Stomach (tissue), 9 donors: Measurements from ENCODE around the gene PLPPR4. TPM values are rescaled to one million over a fixed set of nuclear protein-coding genes. Genes with fewer than 3 reads are reported as not detected.

Experiments
- DNase-seq, 2 donors: peaks; one replicate each; pipeline versions ENCODE4 v3.0.0 to v3.0.0-alpha.2; 2013 to 2019
- H3K27ac ChIP-seq, 5 donors: fragments of 200-600 bp in 4 of 5; sonication (generic) in 4 of 5; one replicate each; pipeline ENCODE4 v1.5.1; 2013 to 2019; ENCODE audit warnings: mild to moderate bottlenecking in 1 of 5, moderate library complexity in 1 of 5
- H3K27me3 ChIP-seq, 3 donors: fragments of 200-600 bp; sonication (generic); one replicate each; pipeline ENCODE4 v1.5.1; 2017 to 2019; ENCODE audit warnings: mixed run types in 1 of 3
- H3K36me3 ChIP-seq, 4 donors: fragments of 200-600 bp; sonication (generic); 1 replicate in 3 of 4; 2 replicates in 1 of 4; pipeline ENCODE4 v1.5.1; 2016 to 2019
- H3K4me1 ChIP-seq, 4 donors: fragments of 200-600 bp; sonication (generic); one replicate each; pipeline ENCODE4 v1.5.1; 2016 to 2019
- H3K4me3 ChIP-seq, 4 donors: fragments of 200-600 bp; sonication (generic) in 3 of 4; one replicate each; pipeline ENCODE4 v1.5.1; 2016 to 2019; ENCODE audit warnings: mild to moderate bottlenecking in 1 of 4
- H3K9me3 ChIP-seq, 4 donors: fragments of 200-600 bp; sonication (generic); one replicate each; pipeline ENCODE4 v1.5.1; 2016 to 2019
- CTCF ChIP-seq, 7 experiments: fragments of 450-650 bp in 4 of 7; fragments of 200-600 bp in 3 of 7; sonication (generic) in 3 of 7; IDR thresholded peaks; one replicate each; pipeline ENCODE4 v1.5.1; 2016 to 2019; ENCODE audit warnings: antibody characterized with exemption in 7 of 7, control low read depth in 2 of 7, mild to moderate bottlenecking in 1 of 7
- EP300 ChIP-seq: sonication (generic); formaldehyde crosslinking; IDR thresholded peaks from one replicate; pipeline ENCODE4 v1.6.1; 2017; ENCODE audit warnings: antibody characterized with exemption
- POLR2A ChIP-seq, 4 donors: fragments of 450-650 bp; IDR thresholded peaks; one replicate each; pipeline ENCODE4 v1.6.1; 2016; ENCODE audit warnings: antibody characterized with exemption in 4 of 4, control low read depth in 2 of 4, mild to moderate bottlenecking in 1 of 4, moderate library complexity in 1 of 4
- POLR2AphosphoS5 ChIP-seq, 3 donors: sonication (generic); formaldehyde crosslinking; IDR thresholded peaks; one replicate each; pipeline ENCODE4 v1.6.1; 2016; ENCODE audit warnings: antibody characterized with exemption in 3 of 3
- WGBS, 5 donors: extraction: QIAGEN DNeasy Blood & Tissue Kit in 3 of 5; methylation state at CpG; one replicate each; pipeline versions ENCODE4 v1.1.5 to v1.1.7; 2013 to 2018; 5-methylcytosine and 5-hydroxymethylcytosine counted together
- intact Hi-C: fragments of 100-400 bp; cut with DNase I; formaldehyde crosslinking; loops from one replicate; pipeline ENCODE4 v1.15.1; 2023; ENCODE audit warnings: low total_unique reads
- polyA plus RNA-seq, 3 donors: library from polyadenylated mRNA; stranded (reverse); fragments of 200-250 nt; gene quantifications; one replicate each; pipeline ENCODE4 v1.2.3, GENCODE V29; 2013
- total RNA-seq, 5 donors: library from RNA; depleted of rRNA; stranded (reverse); fragments of >200 nt; gene quantifications; one replicate each; pipeline versions ENCODE4 v1.1.0 to v1.2.3, GENCODE V29; 2014 to 2016
- donor health status: healthy with polysubstance abuse.
- donor health status: Bipolar disorder and iron deficiency.
- donor health status: healthy.

Gene PLPPR4
- total and polyA plus RNA-seq, 8 donors = 0.33 to 3.1 (median 0.58) TPM; not detected in 5

GRCh38 chr1:99268021-99268420 lies 3.7 kb downstream of the PLPPR4 start:
- DNase-seq = no peak
- TF ChIP-seq EP300 (no peak), POLR2AphosphoS5 (IDR thresholded peaks at IDR 0.05) (no peak), CTCF (IDR thresholded peaks at IDR 0.05) (no peak), POLR2A (IDR thresholded peaks at IDR 0.05) (no peak)
- Histone ChIP-seq H3K27ac (no peak overlapping the region), H3K36me3 (no peaks in the 10 kb centered on the region), H3K4me3 (no peak overlapping the region), H3K9me3 (no peaks in the 10 kb centered on the region), H3K4me1 (peaks cover 0 to 14% (median 10%) of the 10 kb centered on the region in 4 donors), H3K27me3 (peaks cover 0 to 27% (median 10%) of the 10 kb centered on the region in 3 donors)
- intact Hi-C loops = no loop called here
- WGBS, 5 donors = 79 to 97% (median 94%) methylated on average over 1 of the region's 1 CpG

- intact Hi-C loops = no loop called here
- TF ChIP-seq CTCF (IDR thresholded peaks at IDR 0.05) (no peak), POLR2A (IDR thresholded peaks at IDR 0.05) (no peak), POLR2AphosphoS5 (IDR thresholded peaks at IDR 0.05) (no peak), EP300 (no peak)
- Histone ChIP-seq H3K9me3 (no peaks in the 10 kb centered on the region), H3K4me1 (peaks cover 0 to 7% (median 5%) of the 10 kb centered on the region in 4 donors), H3K27me3 (peaks cover 0 to 14% (median 6%) of the 10 kb centered on the region in 3 donors), H3K36me3 (no peaks in the 10 kb centered on the region), H3K4me3 (no peak overlapping the region), H3K27ac (no peak overlapping the region)
- no peak for DNase-seq
Observed at GRCh38 chr1:99269321-99269720, 5.0 kb downstream of the PLPPR4 start.

- 77 to 88% (median 81%) methylated on average over 1 of the region's 1 CpG for WGBS, 5 donors
- H3K27me3 ChIP-seq = peaks cover 0 to under 1% (median 0%) of the 10 kb centered on the region in 3 donors
- DNase-seq = no peak
- H3K4me1 ChIP-seq = no peaks in the 10 kb centered on the region
- H3K36me3 ChIP-seq = no peaks in the 10 kb centered on the region
- H3K27ac ChIP-seq = no peak overlapping the region
- H3K4me3 ChIP-seq = no peak overlapping the region
- no peaks in the 10 kb centered on the region for H3K9me3 ChIP-seq
- intact Hi-C loops = no loop called here
- TF ChIP-seq CTCF (IDR thresholded peaks at IDR 0.05) (no peak), EP300 (no peak), POLR2AphosphoS5 (IDR thresholded peaks at IDR 0.05) (no peak), POLR2A (IDR thresholded peaks at IDR 0.05) (no peak)
Observed at GRCh38 chr1:99270646-99271045, 6.4 kb downstream of the PLPPR4 start.

GRCh38 chr1:99271249-99271648 lies 7.0 kb downstream of the PLPPR4 start:
- Histone ChIP-seq H3K27ac (no peak overlapping the region), H3K4me1 (no peaks in the 10 kb centered on the region), H3K4me3 (no peak overlapping the region), H3K27me3 (no peaks in the 10 kb centered on the region), H3K36me3 (no peaks in the 10 kb centered on the region), H3K9me3 (no peaks in the 10 kb centered on the region)
- DNase-seq = no peak
- TF ChIP-seq POLR2AphosphoS5 (IDR thresholded peaks at IDR 0.05) (no peak), POLR2A (IDR thresholded peaks at IDR 0.05) (no peak), EP300 (no peak), CTCF (IDR thresholded peaks at IDR 0.05) (no peak)
- intact Hi-C loops = no loop called here
